ENCODE data around the gene GNAS.

GNAS gene

GRCh38 chr20:58901488-58902402, 49.2 kb downstream of the GNAS start:
- DNase-seq: no peak

- no peak for DNase-seq
Measured at GRCh38 chr20:58903614-58904013, 51.1 kb downstream of the GNAS start.

- DNase-seq: no peak
Measured at GRCh38 chr20:58905236-58905635, 52.7 kb downstream of the GNAS start.

GRCh38 chr20:58906111-58906510, 53.6 kb downstream of the GNAS start:
- DNase-seq: no peak

- peak; percentile 26 for DNase-seq
Measured at GRCh38 chr20:58906894-58907293, 54.4 kb downstream of the GNAS start.

- DNase-seq: peak; percentile 48
Measured at GRCh38 chr20:58907320-58908137, 55.0 kb downstream of the GNAS start.

- DNase-seq: no peak
Measured at GRCh38 chr20:58908221-58908620, 55.7 kb downstream of the GNAS start.

GRCh38 chr20:58908941-58909340, 56.4 kb downstream of the GNAS start:
- no peak for DNase-seq

GRCh38 chr20:58909585-58909984, 57.1 kb downstream of the GNAS start:
- DNase-seq: no peak

- DNase-seq: no peak
Measured at GRCh38 chr20:58910473-58910872, 58.0 kb downstream of the GNAS start.

- no peak for DNase-seq
Measured at GRCh38 chr20:58911309-58911708, 58.8 kb downstream of the GNAS start.

- no peak for DNase-seq
Measured at GRCh38 chr20:58911970-58912369, 59.5 kb downstream of the GNAS start.

GRCh38 chr20:58913079-58913478, 60.6 kb downstream of the GNAS start:
- DNase-seq: no peak

- no peak for DNase-seq
Measured at GRCh38 chr20:58918621-58919020, 66.1 kb downstream of the GNAS start.

GRCh38 chr20:58921564-58921963, 69.0 kb downstream of the GNAS start:
- no peak for DNase-seq

- DNase-seq: no peak
Measured at GRCh38 chr20:58922036-58922435, 69.5 kb downstream of the GNAS start.

- no peak for DNase-seq
Measured at GRCh38 chr20:58923117-58923712, 70.7 kb downstream of the GNAS start.

GRCh38 chr20:58926802-58927489, 74.4 kb downstream of the GNAS start:
- DNase-seq: no peak

- DNase-seq: no peak
Measured at GRCh38 chr20:58927490-58928061, 75.1 kb downstream of the GNAS start.

GRCh38 chr20:58930496-58930895, 78.0 kb downstream of the GNAS start:
- DNase-seq: no peak

GRCh38 chr20:58932170-58932569, 79.7 kb downstream of the GNAS start:
- DNase-seq: no peak

GRCh38 chr20:58938078-58938477, 85.6 kb downstream of the GNAS start:
- DNase-seq: no peak

- DNase-seq: no peak
Measured at GRCh38 chr20:58938541-58938940, 86.0 kb downstream of the GNAS start.
